HG03280 (cell line): ENCODE results near the gene CC2D1A.

Experiments used
- ATAC-seq: cut with Tn5 transposase; IDR thresholded peaks from one replicate; pipeline ENCODE4 v1.9.1; 2021; ENCODE audit warnings: mild to moderate bottlenecking, moderate library complexity; ENCODE audit not compliant: unreplicated experiment

The CC2D1A gene

GRCh38 chr19:13932911-13933393 lies 27.0 kb downstream of the CC2D1A start:
- no peak for ATAC-seq

- no peak for ATAC-seq
Measured at GRCh38 chr19:13934785-13935109, 28.7 kb downstream of the CC2D1A start.

DNA sequence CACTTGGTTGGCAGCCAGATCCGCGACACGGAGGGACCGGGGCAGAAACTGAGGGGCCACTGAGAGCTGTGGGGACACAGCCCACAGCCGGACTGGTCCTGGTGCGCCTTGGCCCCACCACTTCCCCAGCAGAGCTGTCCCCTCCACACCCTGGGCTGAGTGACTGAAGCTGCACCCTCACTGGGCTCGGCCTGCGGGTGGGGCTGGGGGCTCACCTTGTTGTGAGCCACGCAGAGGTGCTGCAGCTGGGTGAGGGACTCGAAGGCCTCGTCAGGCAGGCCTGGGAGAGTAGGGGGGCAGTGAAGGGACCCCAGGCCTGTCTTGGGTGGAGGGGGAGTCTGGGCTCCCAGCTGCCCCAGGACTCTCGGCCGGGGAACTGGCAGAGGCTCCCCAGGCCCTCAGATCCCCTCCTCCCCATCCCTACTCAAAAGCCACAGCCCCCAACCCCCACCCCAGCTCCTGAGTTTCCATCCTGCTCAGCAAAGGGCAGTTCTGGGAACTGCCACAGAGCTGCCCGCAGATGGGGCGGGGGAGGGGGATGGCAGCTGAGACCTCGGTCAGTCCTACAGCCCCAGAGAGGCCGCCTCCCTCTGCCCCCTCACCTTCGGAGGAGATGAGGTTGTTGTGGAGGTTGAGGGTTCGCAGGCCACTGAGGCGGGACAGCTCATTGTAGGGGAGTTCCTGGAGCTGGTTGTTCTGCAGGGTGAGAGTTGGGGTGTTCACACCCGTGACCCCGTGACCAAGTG lies 29.9 kb downstream of the CC2D1A start:
- no peak for ATAC-seq

DNA sequence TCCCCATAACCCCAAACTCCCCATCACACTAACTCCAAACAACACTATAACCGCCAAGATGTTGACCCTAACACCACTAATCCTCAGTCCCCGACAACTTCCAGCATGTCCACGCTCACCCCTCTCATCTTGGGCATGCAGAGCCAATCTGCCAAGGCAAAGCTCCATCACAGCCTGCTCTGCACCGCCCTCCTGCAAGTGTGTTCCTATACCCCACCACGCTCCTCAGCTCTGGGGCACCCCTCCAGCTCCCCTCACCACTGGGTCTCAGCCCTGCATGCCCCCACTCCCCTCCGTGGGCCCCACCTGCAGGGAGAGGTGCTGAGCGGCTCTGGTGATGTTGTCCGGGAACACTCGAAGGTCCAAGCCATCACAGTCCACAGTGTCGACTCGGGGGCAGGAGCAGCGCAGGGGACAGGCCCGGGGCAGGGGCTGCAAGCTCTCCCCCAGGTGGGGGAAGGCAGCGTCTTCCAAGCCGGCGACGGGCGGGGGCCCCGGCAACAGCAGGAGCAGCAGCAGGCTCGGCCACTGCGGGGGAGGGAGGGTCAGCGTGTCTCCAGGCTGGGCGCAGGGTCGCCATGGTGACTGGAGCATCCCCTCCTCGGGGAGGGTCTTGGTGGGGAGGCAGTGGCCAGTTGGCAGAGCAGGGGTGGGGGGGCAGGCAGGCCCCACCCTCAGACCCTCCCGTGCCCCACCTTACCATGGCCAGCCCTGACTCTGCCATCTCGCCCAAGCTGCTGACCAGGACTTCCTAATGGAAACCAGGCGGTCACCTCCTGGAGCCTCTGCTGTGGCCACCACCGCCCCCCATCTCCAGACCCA lies 31.7 kb downstream of the CC2D1A start:
- ATAC-seq = no peak

DNA sequence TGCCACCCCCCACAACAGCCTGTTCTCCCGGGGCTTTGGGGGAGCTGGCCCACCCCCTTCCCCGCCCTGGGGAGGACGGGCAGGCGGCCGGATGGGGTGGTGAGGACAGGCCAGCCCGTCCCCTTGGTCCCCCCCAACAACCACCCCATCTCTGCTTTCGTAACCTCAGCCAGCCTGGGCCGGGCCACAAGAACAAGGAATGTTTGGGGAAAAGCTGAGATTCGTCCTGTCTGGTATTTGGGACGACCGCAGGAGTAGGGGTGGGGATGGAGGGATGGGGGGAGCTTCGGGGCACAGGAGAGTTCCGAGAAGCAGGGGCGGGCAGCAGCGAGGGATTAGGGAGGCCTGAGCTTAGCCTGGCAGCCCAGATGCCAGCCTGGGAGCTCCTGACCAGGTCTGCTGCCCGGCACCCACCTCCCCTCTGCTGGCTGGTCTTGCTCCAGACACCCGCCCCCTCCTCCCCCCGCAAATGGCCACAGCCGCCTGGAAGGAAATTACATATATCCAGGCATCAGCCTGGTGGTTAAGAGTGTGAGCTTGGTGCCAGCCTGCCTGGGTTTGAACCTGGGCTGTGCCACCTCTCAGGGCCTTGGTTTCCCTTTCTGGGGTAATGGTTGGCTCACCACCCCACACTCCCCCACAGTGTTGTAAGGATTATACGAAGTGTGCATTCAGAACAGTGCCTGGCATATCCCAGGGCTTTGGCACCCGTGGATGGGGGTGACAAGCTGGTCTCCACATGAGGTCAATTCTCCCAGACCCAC lies 32.5 kb downstream of the CC2D1A start, which contains the start of gene PODNL1:
PODNL1 (minus strand) TSS at position 117 of the 764 bp plus-strand sequence. CDS start 236 bp downstream, outside the sequence.
- ATAC-seq = no peak

DNA sequence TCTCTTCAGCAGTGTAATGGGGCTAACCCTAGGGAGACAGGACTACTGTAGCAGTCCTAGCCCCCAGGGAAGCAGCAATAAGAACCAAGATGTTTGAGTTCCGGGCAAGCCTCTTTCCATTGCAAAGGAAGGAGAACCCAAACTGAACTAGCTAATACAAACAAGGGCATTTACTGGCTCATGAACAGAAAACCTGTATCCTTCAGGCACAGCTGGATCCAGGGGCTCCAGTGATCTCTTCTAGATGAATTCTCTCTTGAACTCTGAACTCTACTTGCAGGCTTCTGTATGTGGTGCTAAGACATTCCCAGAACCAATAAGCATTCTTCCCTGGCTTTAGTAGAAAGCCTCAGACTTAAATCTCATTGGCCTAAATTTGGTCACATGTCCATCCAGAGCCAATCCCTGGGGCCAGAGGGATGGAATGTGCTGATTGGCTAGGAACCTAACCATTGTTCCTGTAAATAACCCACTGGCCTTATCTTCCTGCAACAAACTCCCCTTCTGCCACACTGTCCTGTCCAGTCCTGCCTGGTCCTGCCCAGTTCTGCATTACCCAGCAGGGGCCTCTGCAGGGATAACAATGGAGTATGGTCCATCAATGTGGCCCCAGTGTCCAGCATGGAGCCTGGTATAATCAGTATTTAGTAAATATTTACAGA lies 36.2 kb downstream of the CC2D1A start:
- no peak for ATAC-seq

GRCh38 chr19:13946414-13946813 lies 40.4 kb downstream of the CC2D1A start:
- ATAC-seq = no peak

- no peak for ATAC-seq
Measured at GRCh38 chr19:13951043-13951442, 45.0 kb downstream of the CC2D1A start.

DNA sequence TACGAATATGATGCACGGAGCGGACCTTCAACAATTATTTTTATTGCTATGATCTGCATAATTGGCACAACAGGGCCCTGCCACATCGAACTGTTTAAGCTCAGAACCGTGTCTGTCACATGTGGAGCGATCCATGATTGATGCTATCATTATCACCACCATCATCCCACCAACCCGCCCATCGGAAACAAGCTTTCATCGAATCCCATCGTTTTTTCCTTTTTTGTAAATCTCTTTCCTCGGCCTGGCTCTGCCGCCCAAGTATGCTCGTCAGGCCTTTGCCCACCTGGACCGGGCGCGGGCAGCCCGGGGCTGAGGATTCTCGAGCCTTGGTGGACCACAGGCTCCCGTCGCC lies 45.8 kb downstream of the CC2D1A start:
- ATAC-seq = no peak

GRCh38 chr19:13952154-13952930 lies 46.3 kb downstream of the CC2D1A start, which contains the start of gene DCAF15:
Gene DCAF15 (plus strand): TSS chr19:13952509. CDS start chr19:13952513, 4 bp downstream.
- peak; percentile 97 for ATAC-seq

DNA sequence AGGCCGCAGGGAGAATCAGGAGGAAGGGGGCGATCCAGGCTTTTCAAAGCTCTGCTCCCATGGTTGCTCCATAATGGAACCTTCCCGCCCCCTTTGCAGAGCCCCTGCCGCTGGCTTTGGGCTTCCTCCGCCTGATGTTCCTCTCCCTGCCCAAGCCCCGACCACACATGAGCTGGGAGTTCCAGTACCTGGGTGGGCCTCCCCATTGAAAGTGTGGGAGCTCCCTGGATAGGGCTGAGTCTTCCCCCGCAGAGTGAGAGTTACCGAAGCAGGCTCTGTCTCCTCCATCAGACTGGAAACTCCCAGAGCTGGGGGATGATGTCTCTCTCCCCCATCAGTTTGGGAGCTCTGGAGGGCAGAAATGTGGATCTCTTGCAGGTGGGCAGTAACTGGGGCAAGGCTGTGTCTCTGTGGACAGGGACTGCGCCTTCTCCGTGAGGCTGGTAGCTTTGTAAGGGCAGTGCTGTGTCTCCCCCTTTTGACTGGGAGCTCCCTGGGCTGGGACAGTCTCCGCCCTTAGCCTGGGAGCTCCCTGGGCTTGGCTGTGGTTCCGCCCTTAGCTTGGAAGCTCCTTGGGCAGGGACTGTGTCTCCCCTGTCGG lies 47.0 kb downstream of the CC2D1A start:
- ATAC-seq = no peak

DNA sequence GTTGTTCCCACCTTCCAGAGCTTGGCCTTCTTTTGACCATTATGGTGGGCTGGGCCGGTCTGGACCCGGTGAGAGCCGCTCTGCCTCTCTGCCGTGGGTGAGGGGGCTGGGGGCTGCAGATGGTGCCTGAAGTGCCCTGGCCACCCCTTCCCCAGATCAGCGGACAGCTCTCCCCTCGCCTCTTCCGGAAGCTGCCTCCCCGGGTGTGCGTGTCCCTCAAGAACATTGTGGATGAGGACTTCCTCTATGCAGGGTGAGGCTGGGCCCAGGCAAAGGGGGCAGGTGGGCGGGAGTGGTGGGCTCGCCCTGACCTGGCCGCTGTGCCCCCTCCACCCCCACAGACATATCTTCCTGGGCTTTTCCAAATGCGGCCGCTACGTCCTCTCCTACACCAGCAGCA lies 48.2 kb downstream of the CC2D1A start:
- ATAC-seq = no peak

DNA sequence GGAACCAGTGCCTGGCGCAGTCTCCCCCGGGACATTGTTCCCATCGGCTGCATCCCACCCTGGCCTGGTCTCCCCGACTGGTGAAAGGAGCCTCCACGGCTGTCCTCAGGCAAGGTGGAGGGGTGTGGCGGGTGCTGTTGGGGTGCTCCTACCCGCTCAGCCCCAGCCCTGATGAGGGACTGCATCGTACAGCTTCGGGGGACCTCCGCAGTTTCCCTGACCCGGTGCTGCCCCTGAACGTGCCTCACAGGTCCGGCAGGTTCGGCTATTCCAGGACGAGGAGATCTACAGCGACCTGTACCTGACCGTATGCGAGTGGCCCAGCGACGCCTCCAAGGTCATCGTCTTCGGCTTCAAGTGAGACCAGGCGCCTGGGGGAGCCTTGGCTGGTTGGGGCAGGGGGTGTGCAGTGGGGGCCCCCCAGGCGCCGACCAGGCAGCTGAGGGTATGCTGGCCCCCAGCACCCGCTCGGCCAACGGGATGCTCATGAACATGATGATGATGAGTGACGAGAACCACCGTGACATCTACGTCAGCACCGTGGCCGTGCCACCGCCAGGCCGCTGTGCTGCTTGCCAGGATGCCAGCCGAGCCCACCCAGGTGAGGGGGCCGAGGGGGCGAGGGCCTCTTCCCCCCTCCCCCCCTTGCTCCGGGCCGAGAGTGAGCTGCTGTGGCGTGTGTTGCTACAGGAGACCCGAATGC lies 49.8 kb downstream of the CC2D1A start:
- ATAC-seq = no peak

GRCh38 chr19:13956365-13956744 lies 50.4 kb downstream of the CC2D1A start:
- no peak for ATAC-seq

GRCh38 chr19:13957051-13957450 lies 51.0 kb downstream of the CC2D1A start:
- ATAC-seq = no peak

DNA sequence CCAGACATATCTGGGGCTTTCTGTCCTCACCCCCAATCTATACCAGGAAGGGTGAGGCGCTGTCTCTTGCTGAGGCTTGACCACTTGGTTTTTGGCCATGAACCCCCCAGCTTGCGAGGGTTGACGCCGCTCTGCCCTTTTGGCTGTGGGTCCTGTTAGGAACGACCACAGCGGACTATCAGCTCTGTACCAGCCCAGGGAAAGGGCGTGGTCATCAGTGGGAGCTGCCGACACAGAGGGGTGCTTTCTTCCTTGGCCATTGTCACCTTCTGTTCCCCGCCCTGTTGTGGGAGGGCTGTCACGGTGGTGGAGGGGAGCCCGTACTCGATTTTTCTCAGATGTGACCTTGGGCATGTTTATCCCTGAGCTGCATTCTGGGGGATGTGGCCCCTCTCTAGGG lies 52.0 kb downstream of the CC2D1A start:
- no peak for ATAC-seq

GRCh38 chr19:13959141-13959961 lies 53.4 kb downstream of the CC2D1A start:
- ATAC-seq = no peak
